Activated T-cell treated with anti-CD3 and anti-CD28 coated beads, Interleukin-2, amount 50 U/mL, for 72 hours (primary cell): Measurements from ENCODE around the gene SNAI1. TPM values are rescaled to one million over a fixed set of nuclear protein-coding genes. Genes with fewer than 3 reads are reported as not detected.
"Not testable (repeated sequence)": the region's sequence is repeated elsewhere in the genome, so short reads cannot be mapped to it uniquely, and the experiment has no call there.

Source experiments
- ATAC-seq, 2 donors: fragments of 150-1000 bp; cut with Tn5 transposase; replicated peaks in 1 of 2; 2 replicates each; pipeline ENCODE4 v1.10.0; 2021; ENCODE audit warnings: moderate library complexity in 2 of 2, mild to moderate bottlenecking in 1 of 2
- DNase-seq, 2 donors: peaks; one replicate each; pipeline ENCODE4 v3.0.0; 2021 to 2022; ENCODE audit warnings: mixed read lengths in 1 of 2
- H3K27ac Mint-ChIP-seq: one replicate; pipeline ENCODE4 v1.8.0; 2022; ENCODE audit warnings: mild to moderate bottlenecking, moderate library complexity, mixed read lengths
- H3K27me3 Mint-ChIP-seq: one replicate; pipeline ENCODE4 v1.8.0; 2022; ENCODE audit warnings: low read depth, mixed read lengths
- H3K36me3 Mint-ChIP-seq, 2 donors: one replicate each; pipeline ENCODE4 v1.8.0; 2022; ENCODE audit warnings: mixed read lengths in 2 of 2, mild to moderate bottlenecking in 1 of 2; ENCODE audit not compliant: insufficient read depth in 2 of 2
- H3K4me1 Mint-ChIP-seq: one replicate; pipeline ENCODE4 v1.8.0; 2022; ENCODE audit warnings: low read depth, mixed read lengths
- H3K4me3 Mint-ChIP-seq, 2 donors: one replicate each; pipeline ENCODE4 v1.8.0; 2022; ENCODE audit warnings: mild to moderate bottlenecking in 2 of 2, mixed read lengths in 2 of 2, moderate library complexity in 2 of 2
- H3K9me3 Mint-ChIP-seq, 2 donors: one replicate each; pipeline ENCODE4 v1.8.0; 2022; ENCODE audit warnings: mixed read lengths in 2 of 2
- total RNA-seq, 2 donors: library from RNA; stranded (reverse); gene quantifications; one replicate each; pipeline ENCODE4 v1.2.3, GENCODE V29; 2022

SNAI1 gene
- total RNA-seq, 2 donors from 2014 or later: 1.3 TPM

- no peak for DNase-seq
- Mint-ChIP-seq H3K27me3 (no peaks in the 10 kb centered on the region), H3K4me3 (no peak overlapping the region), H3K36me3 (no peaks in the 10 kb centered on the region), H3K9me3 (no peaks in the 10 kb centered on the region), H3K27ac (no peak overlapping the region), H3K4me1 (no peaks in the 10 kb centered on the region)
- ATAC-seq: no peak
Observed at GRCh38 chr20:49970498-49970897, 12.3 kb upstream of the SNAI1 start.

GRCh38 chr20:49973981-49974380, 8.8 kb upstream of the SNAI1 start:
- Mint-ChIP-seq H3K4me3 (no peak overlapping the region), H3K27me3 (peaks cover 7% of the 10 kb centered on the region), H3K4me1 (no peaks in the 10 kb centered on the region), H3K36me3 (no peaks in the 10 kb centered on the region), H3K9me3 (no peaks in the 10 kb centered on the region), H3K27ac (no peak overlapping the region)
- DNase-seq (no peak), ATAC-seq (no peak)

GRCh38 chr20:49976542-49976941, 6.2 kb upstream of the SNAI1 start:
- no peak for DNase-seq
- peaks cover 12% of the 10 kb centered on the region for H3K4me1 Mint-ChIP-seq
- no peaks in the 10 kb centered on the region for H3K9me3 Mint-ChIP-seq
- no peak for ATAC-seq
- H3K4me3 Mint-ChIP-seq: no peak overlapping the region
- peaks cover 27% of the 10 kb centered on the region for H3K27me3 Mint-ChIP-seq
- H3K36me3 Mint-ChIP-seq: no peaks in the 10 kb centered on the region
- H3K27ac Mint-ChIP-seq: no peak overlapping the region

- peaks cover 35% of the 10 kb centered on the region for H3K27me3 Mint-ChIP-seq
- not testable (repeated sequence) for H3K36me3 Mint-ChIP-seq, H3K9me3 Mint-ChIP-seq, DNase-seq, H3K27ac Mint-ChIP-seq, ATAC-seq, H3K4me3 Mint-ChIP-seq
- H3K4me1 Mint-ChIP-seq: peaks cover 17% of the 10 kb centered on the region
Observed at GRCh38 chr20:49977740-49978139, 5.0 kb upstream of the SNAI1 start.

GRCh38 chr20:49978685-49979029, 4.1 kb upstream of the SNAI1 start:
- H3K27me3 Mint-ChIP-seq: peaks cover 35% of the 10 kb centered on the region
- ATAC-seq (no peak), DNase-seq (no peak)
- peaks cover 26% of the 10 kb centered on the region for H3K4me1 Mint-ChIP-seq
- H3K27ac Mint-ChIP-seq: no peak overlapping the region
- no peaks in the 10 kb centered on the region for H3K9me3 Mint-ChIP-seq
- no peaks in the 10 kb centered on the region for H3K36me3 Mint-ChIP-seq
- no peak overlapping the region for H3K4me3 Mint-ChIP-seq

- Mint-ChIP-seq H3K4me3 (peak overlapping the region in 1 of 2 donors; percentile 15), H3K4me1 (peaks cover 32% of the 10 kb centered on the region), H3K27me3 (peaks cover 35% of the 10 kb centered on the region), H3K36me3 (no peaks in the 10 kb centered on the region), H3K9me3 (no peaks in the 10 kb centered on the region), H3K27ac (no peak overlapping the region)
- DNase-seq: peak; percentile 52 to 71
- peak; percentile 51 to 58 for ATAC-seq
Observed at GRCh38 chr20:49979030-49979832, 3.5 kb upstream of the SNAI1 start.

- no peak overlapping the region for H3K4me3 Mint-ChIP-seq
- no peak for ATAC-seq
- peaks cover 35% of the 10 kb centered on the region for H3K27me3 Mint-ChIP-seq
Observed at GRCh38 chr20:49980140-49981008, 2.4 kb upstream of the SNAI1 start.

GRCh38 chr20:49981218-49982071, 1.3 kb upstream of the SNAI1 start:
- Mint-ChIP-seq H3K4me1 (peaks cover 32% of the 10 kb centered on the region), H3K27ac (no peak overlapping the region), H3K4me3 (peak overlapping the region; percentile 81 to 82), H3K27me3 (peaks cover 35% of the 10 kb centered on the region), H3K9me3 (no peaks in the 10 kb centered on the region), H3K36me3 (no peaks in the 10 kb centered on the region)
- DNase-seq: no peak
- no peak for ATAC-seq

More at GRCh38 chr20:49980140-49981008, 2.4 kb upstream of the SNAI1 start:
- no peak for DNase-seq
- H3K36me3 Mint-ChIP-seq: no peaks in the 10 kb centered on the region
- H3K4me1 Mint-ChIP-seq: peaks cover 32% of the 10 kb centered on the region
- H3K27ac Mint-ChIP-seq: no peak overlapping the region
- H3K9me3 Mint-ChIP-seq: no peaks in the 10 kb centered on the region

- Mint-ChIP-seq H3K4me3 (peak overlapping the region; percentile 81 to 82), H3K4me1 (peaks cover 32% of the 10 kb centered on the region), H3K36me3 (no peaks in the 10 kb centered on the region), H3K9me3 (no peaks in the 10 kb centered on the region), H3K27ac (no peak overlapping the region), H3K27me3 (peaks cover 32% of the 10 kb centered on the region)
- DNase-seq: no peak
- no peak for ATAC-seq
Observed at GRCh38 chr20:49982072-49982345, 771 bp upstream of the SNAI1 start.

GRCh38 chr20:49983123-49983847, 505 bp downstream of the SNAI1 start:
- Mint-ChIP-seq H3K27ac (no peak overlapping the region), H3K4me3 (peak overlapping the region; percentile 71 to 79), H3K27me3 (peaks cover 27% of the 10 kb centered on the region), H3K36me3 (no peaks in the 10 kb centered on the region), H3K4me1 (peaks cover 32% of the 10 kb centered on the region), H3K9me3 (no peaks in the 10 kb centered on the region)
- ATAC-seq (no peak), DNase-seq (no peak)

- no peak for DNase-seq
- Mint-ChIP-seq H3K36me3 (no peaks in the 10 kb centered on the region), H3K27me3 (peaks cover 27% of the 10 kb centered on the region), H3K4me3 (peak overlapping the region; percentile 58 to 79), H3K9me3 (no peaks in the 10 kb centered on the region), H3K27ac (no peak overlapping the region), H3K4me1 (peaks cover 32% of the 10 kb centered on the region)
- no peak for ATAC-seq
Observed at GRCh38 chr20:49983848-49984408, 1.1 kb downstream of the SNAI1 start.

GRCh38 chr20:49984426-49985153, 1.8 kb downstream of the SNAI1 start:
- no peak overlapping the region for H3K4me3 Mint-ChIP-seq
- H3K4me1 Mint-ChIP-seq: peaks cover 29% of the 10 kb centered on the region
- no peaks in the 10 kb centered on the region for H3K36me3 Mint-ChIP-seq
- no peaks in the 10 kb centered on the region for H3K9me3 Mint-ChIP-seq
- peaks cover 25% of the 10 kb centered on the region for H3K27me3 Mint-ChIP-seq
- no peak for DNase-seq
- H3K27ac Mint-ChIP-seq: no peak overlapping the region
- no peak for ATAC-seq
